AG09309 (cell line): ENCODE data around the gene FAM200C.

ENCODE experiments used
- DNase-seq: peaks from one replicate; pipeline ENCODE4 v3.0.0-alpha.2; 2010; ENCODE audit warnings: low read depth
- H3K4me3 ChIP-seq: 2 replicates; pipeline ENCODE4 v1.5.1; 2011; ENCODE audit warnings: mild to moderate bottlenecking, low read depth, low read length, moderate library complexity; ENCODE audit not compliant: control insufficient read depth
- TF ChIP-seq, protein P1 (sequence below): IDR thresholded peaks from 2 replicates; pipeline ENCODE4 v1.5.1; 2011; ENCODE audit warnings: mild to moderate bottlenecking, low read depth, low read length, inconsistent platforms; ENCODE audit not compliant: insufficient read depth, control insufficient read depth; ENCODE audit errors: missing control alignments

The FAM200C gene

GRCh38 chr5:160421625-160422258, 21.9 kb upstream of the FAM200C start, which contains the start of gene PTTG1:
TSS of gene PTTG1 (plus strand) at chr5:160421855. CDS start at chr5:160422313, 458 bp downstream.
- DNase-seq, result peak; percentile 75
- TF ChIP-seq, protein P1, sequence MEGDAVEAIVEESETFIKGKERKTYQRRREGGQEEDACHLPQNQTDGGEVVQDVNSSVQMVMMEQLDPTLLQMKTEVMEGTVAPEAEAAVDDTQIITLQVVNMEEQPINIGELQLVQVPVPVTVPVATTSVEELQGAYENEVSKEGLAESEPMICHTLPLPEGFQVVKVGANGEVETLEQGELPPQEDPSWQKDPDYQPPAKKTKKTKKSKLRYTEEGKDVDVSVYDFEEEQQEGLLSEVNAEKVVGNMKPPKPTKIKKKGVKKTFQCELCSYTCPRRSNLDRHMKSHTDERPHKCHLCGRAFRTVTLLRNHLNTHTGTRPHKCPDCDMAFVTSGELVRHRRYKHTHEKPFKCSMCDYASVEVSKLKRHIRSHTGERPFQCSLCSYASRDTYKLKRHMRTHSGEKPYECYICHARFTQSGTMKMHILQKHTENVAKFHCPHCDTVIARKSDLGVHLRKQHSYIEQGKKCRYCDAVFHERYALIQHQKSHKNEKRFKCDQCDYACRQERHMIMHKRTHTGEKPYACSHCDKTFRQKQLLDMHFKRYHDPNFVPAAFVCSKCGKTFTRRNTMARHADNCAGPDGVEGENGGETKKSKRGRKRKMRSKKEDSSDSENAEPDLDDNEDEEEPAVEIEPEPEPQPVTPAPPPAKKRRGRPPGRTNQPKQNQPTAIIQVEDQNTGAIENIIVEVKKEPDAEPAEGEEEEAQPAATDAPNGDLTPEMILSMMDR, result no peak
- peak within 1 kb of the TSS; percentile 82 for H3K4me3 ChIP-seq

DNA sequence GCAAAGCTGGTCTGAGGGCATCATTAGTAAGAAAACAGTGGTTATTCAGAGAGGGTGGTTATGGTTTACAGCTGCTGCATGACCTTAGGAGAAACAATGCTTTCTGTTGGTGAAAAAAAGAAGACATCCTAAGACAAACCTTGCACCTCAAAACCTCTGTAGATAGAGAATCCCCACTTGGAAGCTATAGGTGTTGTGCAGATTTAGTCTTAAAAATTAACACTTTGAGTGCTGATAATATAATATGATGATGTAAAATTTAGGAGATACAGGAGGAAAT, 20.4 kb upstream of the FAM200C start:
- no peak for DNase-seq
- TF ChIP-seq, protein P1, result no peak
- no peak overlapping the region for H3K4me3 ChIP-seq

- DNase-seq, result no peak
- peak overlapping the region; percentile 87 for H3K4me3 ChIP-seq
- TF ChIP-seq, protein P1, result no peak
Measured at GRCh38 chr5:160419458-160420330, 19.8 kb upstream of the FAM200C start.

GRCh38 chr5:160418561-160419457, 19.0 kb upstream of the FAM200C start, which contains the start of gene SLU7:
TSS of gene SLU7 (minus strand) at chr5:160419081. CDS start at chr5:160415294, 3,787 bp downstream.
- TF ChIP-seq, protein P1, result no peak
- peak within 1 kb of the TSS; percentile 87 for H3K4me3 ChIP-seq
- DNase-seq, result peak; percentile 80

- H3K4me3 ChIP-seq, result peak overlapping the region; percentile 7
Measured at GRCh38 chr5:160398806-160399205, 1.0 kb downstream of the FAM200C start.

More at GRCh38 chr5:160398806-160399205, 1.0 kb downstream of the FAM200C start:
- TF ChIP-seq, protein P1, result no peak
- no peak for DNase-seq
